Stimulated activated CD8-positive, alpha-beta memory T cell treated with anti-CD3 and anti-CD28 coated beads, Interleukin-7, amount 100 ng/mL, for 24 hours (primary cell): Measurements from ENCODE around the gene UBXN4.
"Not testable (repeated sequence)": the region's sequence is repeated elsewhere in the genome, so short reads cannot be mapped to it uniquely, and the experiment has no call there.

Source experiments
- DNase-seq: peaks from one replicate; pipeline ENCODE4 v3.0.0-alpha.2; 2020; ENCODE audit warnings: low read depth

UBXN4 gene, protein sequence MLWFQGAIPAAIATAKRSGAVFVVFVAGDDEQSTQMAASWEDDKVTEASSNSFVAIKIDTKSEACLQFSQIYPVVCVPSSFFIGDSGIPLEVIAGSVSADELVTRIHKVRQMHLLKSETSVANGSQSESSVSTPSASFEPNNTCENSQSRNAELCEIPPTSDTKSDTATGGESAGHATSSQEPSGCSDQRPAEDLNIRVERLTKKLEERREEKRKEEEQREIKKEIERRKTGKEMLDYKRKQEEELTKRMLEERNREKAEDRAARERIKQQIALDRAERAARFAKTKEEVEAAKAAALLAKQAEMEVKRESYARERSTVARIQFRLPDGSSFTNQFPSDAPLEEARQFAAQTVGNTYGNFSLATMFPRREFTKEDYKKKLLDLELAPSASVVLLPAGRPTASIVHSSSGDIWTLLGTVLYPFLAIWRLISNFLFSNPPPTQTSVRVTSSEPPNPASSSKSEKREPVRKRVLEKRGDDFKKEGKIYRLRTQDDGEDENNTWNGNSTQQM

DNA sequence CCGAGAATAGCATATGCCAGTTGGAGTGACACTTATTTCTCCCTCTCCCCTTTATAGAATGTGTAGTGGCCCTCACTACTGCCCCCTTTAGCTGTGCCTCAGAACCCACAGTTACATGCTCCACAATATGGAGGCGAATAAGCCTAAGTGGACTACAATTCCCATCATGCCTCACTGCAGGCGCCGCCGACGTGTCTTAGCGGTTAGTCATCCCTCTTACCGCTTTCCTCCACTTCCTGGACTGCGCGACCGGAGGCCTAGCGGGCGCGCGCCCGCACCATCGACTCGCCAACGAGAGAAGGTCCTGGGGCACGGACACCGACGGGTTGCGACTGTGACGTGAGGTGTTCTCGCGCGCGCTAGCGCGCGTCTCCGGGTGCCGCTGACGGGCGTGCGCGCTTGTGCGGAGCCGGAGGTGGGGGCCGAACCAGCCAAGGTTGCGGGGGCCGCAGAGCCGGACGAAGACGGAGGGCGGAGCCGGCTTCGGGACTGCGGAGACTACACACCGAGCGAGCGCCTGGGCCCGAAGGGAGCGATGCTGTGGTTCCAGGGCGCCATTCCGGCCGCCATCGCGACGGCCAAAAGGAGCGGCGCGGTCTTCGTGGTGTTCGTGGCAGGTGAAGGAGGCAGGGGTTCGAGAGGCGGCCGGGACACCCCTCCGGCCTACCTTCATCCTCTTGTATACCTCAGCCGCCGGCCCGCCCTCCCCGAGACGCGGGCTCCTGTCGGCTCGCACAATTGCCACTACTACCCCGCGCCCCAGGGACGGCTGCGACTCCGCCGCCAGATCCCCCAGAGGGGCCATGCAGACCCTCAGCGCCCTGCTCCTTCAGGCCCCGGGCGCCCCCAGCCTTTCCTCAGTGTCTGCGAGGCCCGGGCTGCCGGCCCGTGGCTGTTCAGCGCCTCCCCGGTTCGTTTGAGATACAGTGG lies at the start of gene UBXN4:
Gene UBXN4 (plus strand): TSS at position 461 of the 930 bp plus-strand sequence. CDS start 75 bp downstream, at position 536.
- DNase-seq = peak; percentile 85

DNA sequence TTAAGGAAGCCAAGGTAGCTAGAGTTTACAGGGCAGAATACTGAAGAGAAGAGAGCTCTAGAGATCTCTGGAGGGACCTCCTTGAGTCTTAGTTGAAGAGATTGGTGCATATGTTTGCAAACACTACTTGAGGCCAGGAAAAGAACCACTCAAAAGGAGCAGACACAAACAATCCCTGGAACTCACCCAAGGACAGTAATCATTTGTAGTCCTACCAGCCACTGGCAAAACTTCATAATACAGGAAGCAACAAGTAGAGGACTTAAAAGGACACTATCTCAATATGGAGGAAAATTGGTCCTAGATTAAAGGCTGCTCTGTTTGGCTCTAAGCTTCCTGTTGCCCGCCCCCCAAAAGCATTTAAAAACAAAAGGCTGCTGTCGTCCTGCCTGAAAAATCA lies 46.9 kb upstream of the UBXN4 start:
- DNase-seq = no peak

DNA sequence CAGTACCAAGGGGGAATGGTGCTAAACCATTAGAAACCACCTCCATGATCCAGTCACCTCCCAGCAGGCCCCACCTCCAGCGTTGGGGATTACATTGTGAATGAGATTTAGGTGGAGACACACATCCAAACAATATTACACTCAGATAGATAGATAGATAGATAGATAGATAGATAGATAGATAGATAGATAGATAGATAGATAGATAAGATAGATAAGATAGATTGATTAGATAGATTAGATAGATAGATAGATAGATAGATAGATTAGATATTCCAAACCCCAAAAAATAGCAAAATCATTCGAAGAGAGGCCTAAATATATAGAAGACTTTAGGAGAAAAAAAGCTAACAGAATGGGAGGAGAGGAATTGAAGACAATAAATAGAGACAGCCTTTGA lies 42.8 kb upstream of the UBXN4 start:
- DNase-seq = no peak

DNA sequence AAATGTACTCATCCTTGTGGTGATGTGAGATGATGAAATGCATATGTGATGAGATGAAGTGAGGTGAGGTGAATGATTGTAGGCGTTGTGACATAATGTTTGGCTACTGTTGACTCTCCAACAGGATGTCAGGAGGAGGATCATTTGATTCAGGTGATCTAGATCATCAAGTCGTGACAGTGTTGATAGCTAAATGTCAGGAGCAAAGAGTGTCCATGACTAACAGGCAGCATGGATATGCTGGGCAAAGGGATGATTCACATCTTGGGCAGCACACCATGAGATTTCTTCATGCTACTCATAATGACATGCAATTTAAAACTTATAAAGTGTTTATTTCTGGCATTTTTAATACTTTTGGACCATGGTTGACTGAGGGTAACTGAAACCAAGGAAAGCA lies 40.2 kb upstream of the UBXN4 start:
- no peak for DNase-seq

DNA sequence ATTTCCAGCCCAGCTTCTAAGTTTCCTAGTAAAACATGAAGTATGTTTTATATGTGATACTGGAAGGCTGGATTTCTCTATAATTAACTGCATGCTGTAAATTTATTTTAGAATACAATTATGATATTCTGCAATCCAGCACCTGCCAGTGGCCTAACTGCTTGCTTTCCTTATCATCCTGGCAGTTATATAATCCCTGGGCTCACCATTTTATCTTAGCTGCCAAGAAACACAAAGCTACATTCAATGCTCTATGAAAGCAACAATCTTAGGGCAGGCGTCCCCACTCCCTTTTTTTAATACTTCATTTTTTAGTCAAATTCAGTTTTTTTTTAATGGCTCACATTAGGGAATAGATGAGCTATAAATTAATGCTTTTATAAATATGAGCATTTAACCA lies 38.4 kb upstream of the UBXN4 start:
- no peak for DNase-seq

DNA sequence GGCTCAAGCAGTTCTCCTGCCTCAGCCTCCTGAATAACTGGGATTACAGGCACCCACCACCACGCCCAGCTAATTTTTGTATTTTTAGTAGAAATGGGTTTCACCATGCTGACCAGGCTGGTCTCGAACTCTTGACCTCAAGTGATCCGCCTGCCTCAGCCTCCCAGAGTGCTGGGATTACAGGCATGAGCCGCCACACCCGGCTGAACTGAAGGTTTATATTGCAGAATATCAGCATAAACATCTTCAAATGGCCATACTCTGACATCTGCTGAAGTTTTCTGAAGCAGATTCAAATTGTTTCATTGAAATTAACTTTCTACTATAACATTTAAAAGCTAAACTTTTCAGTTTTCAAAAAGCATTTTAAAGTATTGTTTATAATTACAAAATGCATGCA lies 37.6 kb upstream of the UBXN4 start:
- not testable (repeated sequence) for DNase-seq

DNA sequence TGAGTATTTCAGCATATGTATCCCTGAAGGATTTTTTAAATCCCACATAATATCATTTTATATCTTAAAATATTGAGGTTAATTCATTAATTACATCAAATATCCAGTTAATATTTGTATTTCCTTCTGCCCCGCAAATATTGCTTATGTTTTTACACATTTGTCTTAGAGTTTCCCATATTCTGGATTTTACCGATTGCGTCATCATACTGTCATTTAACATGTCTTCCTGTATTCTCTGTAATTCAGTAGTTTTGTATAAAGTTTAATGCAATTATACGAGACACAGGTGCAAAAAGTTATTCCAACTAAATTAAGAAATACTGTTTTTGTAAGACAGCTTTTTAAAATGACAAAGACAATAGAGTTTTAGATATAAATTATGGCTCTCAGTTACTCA lies 33.5 kb upstream of the UBXN4 start:
- no peak for DNase-seq

DNA sequence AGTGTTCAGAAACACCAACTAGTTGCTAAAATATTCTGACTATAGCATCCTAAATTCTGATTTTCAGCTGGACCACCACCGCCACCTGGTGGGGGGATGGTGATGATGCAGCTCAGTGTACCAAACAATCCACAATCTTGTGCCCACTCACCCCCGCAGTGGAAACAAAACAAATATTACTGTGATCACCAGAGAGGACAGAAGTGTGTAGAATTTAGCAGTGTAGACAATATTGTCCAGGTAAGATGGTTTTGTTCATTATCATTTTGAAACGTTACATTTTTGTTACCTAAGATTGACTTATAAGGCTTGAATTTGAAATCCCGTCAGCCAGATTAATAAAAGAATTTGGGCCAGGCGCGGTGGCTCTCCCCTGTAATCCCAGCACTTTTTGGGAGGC lies 31.7 kb upstream of the UBXN4 start:
- peak; percentile 55 for DNase-seq

DNA sequence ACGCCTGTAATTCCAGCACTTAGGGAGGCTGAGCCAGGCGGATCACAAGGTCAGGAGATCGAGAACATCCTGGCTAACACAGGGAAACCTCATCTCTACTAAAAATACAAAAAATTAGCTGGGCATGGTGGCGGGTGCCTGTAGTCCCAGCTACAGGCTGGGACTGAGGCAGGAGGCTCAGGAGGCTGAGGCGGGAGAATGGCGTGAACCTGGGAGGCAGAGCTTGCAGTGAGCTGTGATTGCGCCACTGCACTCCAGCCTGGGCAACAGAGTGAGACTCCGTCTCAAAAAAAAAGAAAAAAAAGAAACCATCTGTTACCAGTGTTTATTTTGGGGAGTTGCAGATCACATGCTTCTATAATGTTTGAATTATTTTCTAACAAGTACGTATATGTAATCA lies 26.6 kb upstream of the UBXN4 start:
- DNase-seq = not testable (repeated sequence)

DNA sequence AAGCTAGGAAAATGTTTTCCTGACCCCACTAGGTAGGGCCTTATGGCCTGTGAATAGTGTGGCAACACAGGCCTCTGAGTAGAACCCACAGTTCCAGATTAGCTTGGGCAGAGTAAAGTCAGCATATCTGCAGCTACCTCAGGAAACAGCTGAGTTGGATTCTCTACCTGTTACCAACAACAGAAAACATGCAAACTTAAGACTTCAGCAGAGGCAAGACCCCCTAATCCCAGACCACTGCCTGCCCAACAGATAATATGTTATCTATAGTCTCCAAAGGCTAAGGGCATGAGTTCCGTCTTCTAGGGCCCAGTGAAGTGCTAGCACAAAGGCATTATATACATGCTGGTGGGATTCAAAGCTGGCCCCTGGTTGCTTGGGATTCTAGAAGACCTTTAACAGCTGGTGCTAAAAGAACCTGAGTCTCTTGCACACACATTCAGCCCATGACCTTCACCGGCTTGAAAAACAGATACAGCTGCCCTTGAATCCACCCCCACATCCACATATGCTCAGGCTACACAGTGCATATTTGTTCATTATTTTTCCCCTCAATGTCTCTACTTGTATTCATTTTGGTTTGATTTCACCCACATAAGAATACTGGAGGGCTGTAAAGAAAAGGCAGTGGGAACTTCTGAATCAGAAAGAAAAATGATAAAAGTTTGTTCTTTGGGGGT lies 13.5 kb upstream of the UBXN4 start:
- DNase-seq = no peak

DNA sequence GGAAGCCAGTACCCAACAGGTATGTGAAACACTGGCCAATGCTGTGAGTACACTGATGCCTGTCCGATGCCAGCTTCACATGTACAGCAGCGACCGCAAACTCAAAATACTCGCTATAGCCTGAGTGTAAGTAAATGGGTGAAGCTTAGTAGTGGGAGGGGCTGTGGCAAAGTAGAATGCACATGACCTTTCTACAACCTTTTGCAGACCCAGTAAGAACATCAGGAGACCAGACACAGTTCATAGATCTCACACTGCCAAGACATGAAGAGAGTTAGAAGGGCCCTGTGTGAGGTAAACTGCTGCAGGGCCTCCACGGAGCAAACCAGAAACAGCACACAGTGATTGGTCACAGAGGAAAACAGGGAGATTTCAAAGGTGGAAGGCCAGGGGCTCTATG lies 9.1 kb upstream of the UBXN4 start:
- DNase-seq = no peak

DNA sequence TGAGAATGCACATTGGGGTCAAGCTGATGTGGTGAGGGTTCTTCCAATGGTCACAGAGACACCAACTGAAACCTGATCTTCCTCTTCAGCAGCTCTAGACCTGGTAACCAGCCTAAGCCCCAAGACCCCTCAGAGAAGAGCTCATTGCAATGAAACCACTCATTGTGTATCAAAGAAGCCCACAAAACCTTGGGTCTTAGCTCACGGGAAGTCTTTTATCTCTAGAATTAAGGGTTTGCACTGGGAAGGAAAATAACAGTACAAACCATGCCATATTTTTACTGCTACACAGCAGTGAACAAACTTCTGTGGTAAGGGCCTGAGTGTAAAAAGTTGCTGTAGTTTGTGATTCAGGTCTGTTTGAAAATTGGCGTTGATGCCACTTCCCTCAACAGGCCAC lies 8.6 kb upstream of the UBXN4 start:
- DNase-seq = no peak

DNA sequence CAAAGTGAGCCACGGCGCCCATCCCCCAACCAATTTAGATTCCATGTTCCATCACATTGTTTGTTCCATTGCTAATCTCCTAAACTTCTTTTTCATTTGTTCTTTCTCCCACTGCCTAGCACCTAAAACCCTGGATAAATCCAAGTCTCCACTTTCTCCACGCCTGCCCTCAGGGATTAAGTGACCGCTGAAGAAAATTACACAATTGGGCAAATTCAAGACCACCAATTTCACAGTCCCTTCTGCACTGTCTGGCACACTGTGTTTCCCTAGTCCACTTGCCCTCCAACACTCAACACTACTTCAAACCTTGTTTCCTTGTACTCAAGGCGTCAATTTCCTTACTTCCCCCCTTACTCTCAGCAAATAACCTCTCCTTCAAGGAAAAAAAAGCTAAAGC lies 5.1 kb upstream of the UBXN4 start:
- no peak for DNase-seq

DNA sequence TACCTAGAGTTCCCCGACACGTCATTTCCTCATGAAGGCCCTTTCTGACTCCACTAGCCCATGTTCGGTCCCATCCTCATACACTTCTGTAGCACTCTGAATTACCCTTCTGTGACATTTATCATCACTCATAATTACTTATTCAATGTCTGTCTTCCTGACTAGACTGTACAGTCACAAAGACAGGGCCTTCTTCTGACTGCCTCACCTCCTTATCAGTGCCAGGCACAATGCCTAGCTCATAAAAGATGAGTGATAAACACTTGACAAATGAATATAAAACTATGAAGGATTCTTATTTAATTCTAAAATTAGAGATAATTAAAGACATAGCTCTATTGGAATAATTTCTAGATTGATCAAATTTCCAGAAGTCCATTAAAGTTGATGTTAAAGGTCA lies 1.4 kb upstream of the UBXN4 start:
- DNase-seq = no peak

DNA sequence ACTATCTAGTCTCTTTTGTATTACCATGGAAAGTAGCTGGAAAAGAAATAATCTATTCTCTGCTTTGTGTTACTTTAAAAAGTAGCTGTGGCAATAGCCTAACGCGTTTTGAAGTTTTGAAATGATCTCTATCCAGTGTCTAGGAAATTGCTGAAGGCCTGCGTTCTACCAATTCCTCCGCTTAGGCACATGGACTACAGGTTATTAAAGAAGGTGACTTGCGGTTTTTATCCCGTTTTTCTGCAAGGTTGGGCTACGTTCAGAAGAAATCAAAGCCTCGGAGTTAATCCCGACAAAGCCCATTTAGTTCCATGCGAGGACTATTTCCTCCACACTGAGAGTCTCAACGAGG lies 636 bp upstream of the UBXN4 start:
- no peak for DNase-seq

DNA sequence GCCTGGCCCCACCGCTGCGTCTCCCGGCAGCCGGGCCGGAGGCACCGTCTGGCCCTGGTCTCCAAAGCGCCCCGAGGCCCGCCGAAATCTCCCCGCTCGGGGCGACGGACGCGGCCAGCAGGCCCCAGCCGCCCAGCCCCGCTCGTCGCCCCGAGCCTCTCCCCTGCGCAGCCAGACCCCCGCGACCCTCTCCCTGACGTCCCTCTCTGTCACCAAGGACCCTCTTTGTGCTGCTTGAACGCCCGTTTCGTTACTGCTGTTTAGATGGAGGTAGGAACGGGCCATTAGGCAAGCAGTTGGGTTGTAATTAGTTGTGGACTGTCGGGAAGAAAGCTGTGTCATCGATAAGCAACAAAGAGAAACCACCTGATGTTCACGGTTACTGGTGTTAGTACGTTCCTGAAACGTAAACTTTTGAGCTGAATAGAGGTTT lies 686 bp downstream of the UBXN4 start:
- peak; percentile 12 for DNase-seq

DNA sequence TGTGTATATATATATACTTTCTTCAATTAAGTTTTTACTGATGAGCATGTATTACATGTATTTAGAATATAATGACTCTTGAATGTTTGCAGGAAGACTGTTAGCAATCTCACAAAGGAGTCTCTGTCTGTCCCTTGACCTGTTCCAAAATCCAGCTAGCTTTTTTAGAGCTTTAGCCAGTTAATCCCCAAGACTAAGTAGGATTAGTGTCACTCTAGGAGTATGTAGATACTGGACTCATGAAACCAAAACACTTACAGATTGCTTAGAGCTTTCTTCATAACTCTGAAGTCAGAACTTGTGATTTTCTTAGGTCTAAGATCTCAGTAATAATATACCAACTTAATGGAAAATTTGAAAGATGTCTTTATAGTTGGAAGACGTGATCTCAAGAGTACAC lies 2.2 kb downstream of the UBXN4 start:
- DNase-seq = no peak

DNA sequence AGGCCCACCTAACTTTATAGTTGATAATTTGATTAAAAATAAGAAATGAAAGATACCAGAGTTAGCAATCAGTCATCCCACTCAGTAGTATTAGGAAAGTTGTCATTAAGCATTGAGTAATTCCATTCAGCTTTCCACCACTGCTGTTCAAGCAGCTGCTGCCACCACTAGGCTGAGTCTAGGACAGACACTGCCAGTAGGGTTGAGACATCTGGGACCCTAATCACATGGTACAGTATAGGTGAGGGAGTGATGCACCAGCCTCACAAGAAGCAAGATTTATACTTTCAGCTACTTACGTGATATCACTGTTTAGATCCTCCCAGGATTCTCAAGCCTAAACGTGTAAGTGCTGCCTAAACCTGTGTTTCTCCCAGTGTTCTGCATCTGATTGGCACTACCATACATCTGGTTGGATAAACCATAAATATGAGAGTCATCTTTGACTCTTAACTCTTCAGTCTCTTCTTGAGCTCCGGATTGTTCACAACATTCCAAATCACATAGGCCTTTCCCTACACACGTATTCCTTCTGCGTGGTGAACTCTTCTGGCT lies 3.2 kb downstream of the UBXN4 start:
- no peak for DNase-seq

DNA sequence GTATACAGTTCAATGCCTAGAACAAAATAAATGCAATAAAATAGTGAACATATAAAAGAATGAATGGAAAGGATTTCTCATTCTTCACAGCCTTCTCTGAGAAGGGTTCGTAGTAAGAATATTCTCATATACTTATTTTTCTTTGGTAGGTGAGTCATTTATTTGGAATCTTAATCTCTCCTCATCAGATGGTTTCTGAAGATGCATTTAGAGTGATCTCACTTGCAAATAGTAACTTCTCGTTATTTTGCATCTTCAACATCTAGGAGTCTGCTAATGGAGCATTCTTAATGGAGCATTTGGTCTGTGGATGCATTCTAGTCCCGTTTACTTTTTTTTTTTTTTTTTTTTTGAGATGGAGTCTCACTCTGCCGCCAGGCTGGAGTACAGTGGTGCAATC lies 3.9 kb downstream of the UBXN4 start:
- DNase-seq = no peak

DNA sequence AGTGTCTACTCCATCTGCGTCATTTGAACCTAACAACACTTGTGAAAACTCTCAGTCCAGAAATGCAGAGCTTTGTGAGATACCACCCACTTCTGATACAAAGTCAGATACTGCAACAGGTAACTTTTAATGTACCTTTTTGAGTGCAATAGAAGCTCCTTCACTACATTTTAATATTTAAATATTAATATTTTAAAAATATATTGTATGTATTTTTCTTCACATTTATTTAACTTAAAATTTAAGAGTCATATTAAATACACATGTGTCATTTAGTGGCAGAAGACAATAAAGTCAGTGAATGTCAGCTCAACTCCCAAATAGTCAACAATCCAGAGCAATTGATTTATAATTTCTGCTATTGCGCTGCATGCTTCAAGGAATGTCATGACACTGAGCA lies 13.9 kb downstream of the UBXN4 start:
- no peak for DNase-seq

DNA sequence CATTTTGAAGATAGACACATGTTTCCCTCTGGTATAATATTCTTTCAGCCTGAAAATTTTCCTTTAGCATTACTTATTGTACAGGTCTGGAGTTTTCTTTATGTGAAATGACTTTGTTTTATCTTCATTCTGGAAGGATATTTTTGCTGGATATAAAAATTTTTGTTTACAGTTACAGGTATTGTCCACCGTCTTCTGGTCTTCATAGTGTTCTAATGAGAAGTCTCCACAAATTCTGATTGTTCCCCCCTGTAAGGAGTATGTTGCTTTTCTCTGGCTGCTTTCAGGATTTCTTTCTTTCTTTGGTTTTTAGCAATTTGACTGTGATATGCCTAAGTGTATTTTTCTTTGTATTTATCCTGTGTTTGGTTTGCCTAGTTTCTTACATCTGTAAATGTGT lies 15.0 kb downstream of the UBXN4 start:
- no peak for DNase-seq

DNA sequence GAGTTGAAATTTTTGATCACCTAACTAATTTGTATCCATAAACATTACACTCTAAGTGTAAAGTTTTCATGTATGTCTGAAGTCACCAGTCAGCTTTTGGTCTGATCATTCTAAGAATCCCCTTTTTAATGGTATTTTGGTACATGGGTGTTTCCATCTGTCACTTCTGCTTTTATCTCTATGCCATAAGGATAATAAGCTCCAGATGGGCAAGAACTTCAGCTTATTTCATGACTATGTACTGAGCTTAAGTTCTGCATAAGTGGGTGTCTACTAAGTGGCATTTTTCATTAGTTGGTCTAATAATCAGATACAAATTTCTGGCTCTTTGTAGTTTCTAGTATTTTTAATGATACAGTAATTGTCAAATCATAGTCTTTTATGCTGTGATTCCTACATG lies 20.4 kb downstream of the UBXN4 start:
- DNase-seq = no peak
